ENCODE results near the gene SSNA1. TPM values are rescaled to one million over a fixed set of nuclear protein-coding genes. Genes with fewer than 3 reads are reported as not detected.
A peak's percentile ranks its signal among the peaks of the same experiment; 100 is the strongest.

SSNA1 gene
- total RNA-seq, 1 experiment from 2014 or later: 62.3 TPM

GRCh38 chr9:137212520-137212919, 24.0 kb downstream of the SSNA1 start:
- Mint-ChIP-seq H3K27ac (ENCODE audit: unreplicated experiment) (no peak overlapping the region), H3K27me3 (ENCODE audit: insufficient read depth, unreplicated experiment) (no peaks in the 10 kb centered on the region), H3K36me3 (ENCODE audit: insufficient read depth, unreplicated experiment) (peaks cover 29% of the 10 kb centered on the region), H3K4me1 (ENCODE audit: low read depth, unreplicated experiment) (peaks cover 6% of the 10 kb centered on the region), H3K9me3 (ENCODE audit: unreplicated experiment) (no peaks in the 10 kb centered on the region), H3K4me3 (ENCODE audit: unreplicated experiment) (no peak overlapping the region)
- Histone ChIP-seq H3K36me3 (ENCODE audit: control insufficient read depth, insufficient read depth, low read length) (no peaks in the 10 kb centered on the region; the same call in 1 of the 2 replicates), H3K27me3 (replicated peaks; ENCODE audit: control insufficient read depth, insufficient read depth, low read length) (no peaks in the 10 kb centered on the region), H3K4me1 (peaks cover 9% of the 10 kb centered on the region), H3K9me3 (no peaks in the 10 kb centered on the region), H3K4me3 (ENCODE audit: low read depth, low read length) (no peak overlapping the region)
- ChIA-PET POLR2A (no interaction called here), CTCF (no interaction called here)
- no peak for DNase-seq
- no TSS peak for BruUV-seq (replicated peaks)
- intact Hi-C loops (cut with micrococcal nuclease; ENCODE audit: unreplicated experiment): no loop called here
- TF ChIP-seq CTCF (IDR thresholded peaks at IDR 0.05; ENCODE audit: insufficient read depth in 1 of 2, low read depth in 1 of 2, low read length in 1 of 2, severe bottlenecking in 1 of 2, unreplicated experiment in 1 of 2): no peak

DNA sequence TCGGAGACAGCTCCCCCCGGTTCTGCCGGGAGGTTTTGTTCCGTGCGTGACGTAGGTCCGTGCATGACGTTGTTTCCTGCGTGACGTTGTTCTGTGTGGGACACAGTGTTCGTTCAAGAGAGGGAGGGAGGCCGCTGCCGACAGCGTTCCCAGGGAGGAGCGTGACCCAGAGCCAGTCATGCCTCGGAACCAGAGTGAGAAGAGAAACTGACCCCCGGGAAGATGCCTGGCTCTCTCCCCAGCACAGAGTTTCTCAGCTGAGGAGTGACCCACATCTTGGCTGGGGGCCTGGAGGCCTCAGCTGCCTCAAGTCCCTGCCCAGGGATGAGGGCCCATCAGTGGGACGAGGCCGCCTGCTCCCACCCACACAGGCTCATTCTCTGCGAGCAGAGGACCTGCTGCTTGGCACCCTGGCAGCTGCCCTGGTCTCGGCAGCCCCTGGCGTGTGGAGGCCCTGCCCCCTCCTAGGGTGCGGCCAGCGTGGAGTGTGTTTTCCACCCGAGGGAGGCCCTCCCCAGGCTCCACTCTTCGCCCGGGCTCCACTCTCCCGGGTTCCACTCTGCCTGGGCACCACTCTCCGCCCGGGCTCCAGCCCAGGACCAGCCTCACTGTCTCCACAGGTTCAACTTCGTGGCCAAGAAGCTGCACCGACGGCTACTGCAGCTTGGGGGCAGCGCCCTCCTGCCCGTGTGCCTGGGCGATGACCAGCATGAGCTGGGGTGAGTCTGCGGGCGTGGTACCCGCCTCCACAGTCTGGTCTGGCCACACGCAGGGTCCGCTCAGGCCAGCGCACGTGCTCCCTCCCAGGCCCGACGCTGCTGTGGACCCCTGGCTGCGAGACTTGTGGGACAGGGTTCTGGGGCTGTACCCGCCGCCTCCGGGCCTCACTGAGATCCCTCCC, 24.9 kb downstream of the SSNA1 start:
- H3K4me1 Mint-ChIP-seq (ENCODE audit: low read depth, unreplicated experiment): peaks cover 6% of the 10 kb centered on the region
- H3K27ac Mint-ChIP-seq (ENCODE audit: unreplicated experiment): no peak overlapping the region
- TF ChIP-seq CTCF (IDR thresholded peaks at IDR 0.05; ENCODE audit: insufficient read depth in 1 of 2, low read depth in 1 of 2, low read length in 1 of 2, severe bottlenecking in 1 of 2, unreplicated experiment in 1 of 2): peak in 1 of 2 experiments; percentile 14
- DNase-seq: no peak
- no peaks in the 10 kb centered on the region; the same call in 1 of the 2 replicates for H3K36me3 ChIP-seq (ENCODE audit: control insufficient read depth, insufficient read depth, low read length)
- no peak overlapping the region for H3K4me3 Mint-ChIP-seq (ENCODE audit: unreplicated experiment)
- no peaks in the 10 kb centered on the region for H3K9me3 Mint-ChIP-seq (ENCODE audit: unreplicated experiment)
- POLR2A ChIA-PET: no interaction called here
- peaks cover 18% of the 10 kb centered on the region for H3K4me1 ChIP-seq
- H3K4me3 ChIP-seq (ENCODE audit: low read depth, low read length): no peak overlapping the region
- intact Hi-C loops (cut with micrococcal nuclease; ENCODE audit: unreplicated experiment): no loop called here
- BruUV-seq (replicated peaks): no TSS peak
- H3K36me3 Mint-ChIP-seq (ENCODE audit: insufficient read depth, unreplicated experiment): peaks cover 26% of the 10 kb centered on the region
- H3K27me3 Mint-ChIP-seq (ENCODE audit: insufficient read depth, unreplicated experiment): no peaks in the 10 kb centered on the region
- CTCF ChIA-PET: interaction anchor here (1.1 to 1.4 kb wide), 2 partner anchors 14 to 24 kb away, joined by 7 to 8 read pairs; partner anchors contain the start of gene RNF224
- no peaks in the 10 kb centered on the region for H3K27me3 ChIP-seq (replicated peaks; ENCODE audit: control insufficient read depth, insufficient read depth, low read length)
- H3K9me3 ChIP-seq: no peaks in the 10 kb centered on the region

DNA sequence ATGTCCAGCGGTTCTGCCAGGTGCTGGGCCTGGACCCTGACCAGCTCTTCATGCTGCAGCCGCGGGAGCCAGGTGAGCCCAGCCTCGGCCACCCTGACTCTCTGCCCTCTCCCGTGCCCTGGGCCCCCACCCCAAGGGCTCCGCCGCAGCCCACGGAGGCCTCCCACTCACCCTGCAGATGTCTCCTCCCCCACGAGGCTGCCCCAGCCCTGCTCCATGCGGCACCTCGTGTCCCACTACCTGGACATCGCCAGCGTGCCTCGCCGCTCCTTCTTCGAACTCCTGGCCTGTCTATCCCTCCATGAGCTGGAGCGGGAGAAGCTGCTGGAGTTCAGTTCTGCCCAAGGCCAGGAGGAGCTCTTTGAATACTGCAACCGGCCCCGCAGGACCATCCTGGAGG, 26.1 kb downstream of the SSNA1 start:
- no peak for TF ChIP-seq CTCF (IDR thresholded peaks at IDR 0.05; ENCODE audit: insufficient read depth in 1 of 2, low read depth in 1 of 2, low read length in 1 of 2, severe bottlenecking in 1 of 2, unreplicated experiment in 1 of 2)
- POLR2A ChIA-PET: no interaction called here
- Histone ChIP-seq H3K36me3 (ENCODE audit: control insufficient read depth, insufficient read depth, low read length) (no peaks in the 10 kb centered on the region), H3K9me3 (no peaks in the 10 kb centered on the region), H3K27me3 (replicated peaks; ENCODE audit: control insufficient read depth, insufficient read depth, low read length) (no peaks in the 10 kb centered on the region), H3K4me1 (peaks cover 25% of the 10 kb centered on the region), H3K4me3 (ENCODE audit: low read depth, low read length) (no peak overlapping the region)
- Mint-ChIP-seq H3K4me3 (ENCODE audit: unreplicated experiment) (no peak overlapping the region), H3K4me1 (ENCODE audit: low read depth, unreplicated experiment) (peaks cover 6% of the 10 kb centered on the region), H3K9me3 (ENCODE audit: unreplicated experiment) (no peaks in the 10 kb centered on the region), H3K27ac (ENCODE audit: unreplicated experiment) (no peak overlapping the region), H3K36me3 (ENCODE audit: insufficient read depth, unreplicated experiment) (peaks cover 27% of the 10 kb centered on the region), H3K27me3 (ENCODE audit: insufficient read depth, unreplicated experiment) (no peaks in the 10 kb centered on the region)
- no TSS peak for BruUV-seq (replicated peaks)
- DNase-seq: no peak
- CTCF ChIA-PET: interaction anchor here (1.4 kb wide), 1 partner anchor 13 kb away, joined by 8 read pairs; the partner anchor contains the start of gene RNF224
- intact Hi-C loops (cut with micrococcal nuclease; ENCODE audit: unreplicated experiment): no loop called here

All from Caco-2 (cell line).